ENCODE results near the gene DDB1.

- TF ChIP-seq POLR2A (IDR thresholded peaks at IDR 0.05): no peak
- TF ChIP-seq, protein P1, sequence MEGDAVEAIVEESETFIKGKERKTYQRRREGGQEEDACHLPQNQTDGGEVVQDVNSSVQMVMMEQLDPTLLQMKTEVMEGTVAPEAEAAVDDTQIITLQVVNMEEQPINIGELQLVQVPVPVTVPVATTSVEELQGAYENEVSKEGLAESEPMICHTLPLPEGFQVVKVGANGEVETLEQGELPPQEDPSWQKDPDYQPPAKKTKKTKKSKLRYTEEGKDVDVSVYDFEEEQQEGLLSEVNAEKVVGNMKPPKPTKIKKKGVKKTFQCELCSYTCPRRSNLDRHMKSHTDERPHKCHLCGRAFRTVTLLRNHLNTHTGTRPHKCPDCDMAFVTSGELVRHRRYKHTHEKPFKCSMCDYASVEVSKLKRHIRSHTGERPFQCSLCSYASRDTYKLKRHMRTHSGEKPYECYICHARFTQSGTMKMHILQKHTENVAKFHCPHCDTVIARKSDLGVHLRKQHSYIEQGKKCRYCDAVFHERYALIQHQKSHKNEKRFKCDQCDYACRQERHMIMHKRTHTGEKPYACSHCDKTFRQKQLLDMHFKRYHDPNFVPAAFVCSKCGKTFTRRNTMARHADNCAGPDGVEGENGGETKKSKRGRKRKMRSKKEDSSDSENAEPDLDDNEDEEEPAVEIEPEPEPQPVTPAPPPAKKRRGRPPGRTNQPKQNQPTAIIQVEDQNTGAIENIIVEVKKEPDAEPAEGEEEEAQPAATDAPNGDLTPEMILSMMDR (IDR thresholded peaks at IDR 0.05): no peak
Measured at GRCh38 chr11:61334434-61335354, 1.8 kb upstream of the DDB1 start.

Measured in breast epithelium (tissue), 3 donors.